CD4-positive, alpha-beta T cell treated with Interferon alpha-2 for 1 hour (primary cell): ENCODE measurements around the gene RBKS.
A peak's percentile ranks its signal among the peaks of the same experiment; 100 is the strongest.
"Not testable (repeated sequence)": the region's sequence is repeated elsewhere in the genome, so short reads cannot be mapped to it uniquely, and the experiment has no call there.

ENCODE experiments used
- DNase-seq, 2 donors: peaks; one replicate each; pipeline ENCODE4 v3.0.0-alpha.2; 2020 to 2022

The RBKS gene

DNA sequence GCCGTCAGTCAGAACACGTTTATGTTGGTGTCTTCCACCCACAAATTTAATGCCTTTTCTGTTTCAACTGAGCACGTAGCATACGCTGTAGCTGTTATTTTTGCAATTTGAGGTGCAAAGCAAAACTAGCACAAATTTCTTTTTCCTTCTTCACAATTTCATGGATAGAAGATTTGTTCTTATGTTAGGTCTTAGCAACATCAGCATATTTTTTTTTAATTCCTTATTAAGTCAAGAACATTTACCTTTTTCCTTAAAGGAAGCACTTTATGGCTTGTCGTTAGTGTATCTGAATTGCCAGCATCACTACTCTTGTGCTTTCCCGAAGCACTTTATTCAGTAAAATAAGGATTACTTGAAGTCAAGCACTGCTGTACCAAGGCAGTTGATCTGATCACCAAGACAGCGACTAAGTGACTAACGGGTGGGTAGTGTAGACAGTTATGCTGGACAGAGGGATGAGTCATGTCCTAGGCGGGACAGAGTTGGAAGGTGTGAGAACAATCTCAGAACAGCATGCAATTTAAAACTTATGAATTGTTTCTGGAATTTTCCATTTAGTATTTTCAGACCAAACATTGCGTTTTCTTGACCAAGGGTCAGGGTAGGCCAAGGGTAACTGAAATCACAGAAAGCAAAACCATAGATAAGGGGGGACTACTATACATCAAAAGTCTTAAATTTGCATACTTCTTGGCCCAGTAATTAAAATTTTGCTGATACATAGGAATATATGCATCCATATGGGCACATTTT lies 13.6 kb upstream of the RBKS start:
- DNase-seq = no peak

DNA sequence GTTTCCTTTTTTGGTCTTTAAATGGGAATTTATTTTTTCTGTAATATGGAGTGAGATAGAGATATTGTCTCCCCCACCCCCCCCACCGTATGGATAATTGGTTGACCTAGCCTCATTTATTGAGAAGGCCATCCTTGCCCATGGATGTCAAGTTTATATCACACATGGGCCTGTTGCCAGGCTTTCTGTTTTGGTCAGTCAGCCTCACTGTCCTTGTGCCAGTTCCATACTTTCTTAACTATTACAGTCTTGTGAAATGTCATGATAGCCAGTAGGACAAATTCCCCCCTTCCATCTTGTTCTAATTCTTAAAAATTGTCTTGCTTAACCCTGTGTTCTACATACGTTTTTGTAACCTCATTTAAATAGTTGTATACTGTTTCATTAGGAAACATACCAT lies 12.8 kb upstream of the RBKS start:
- no peak for DNase-seq

DNA sequence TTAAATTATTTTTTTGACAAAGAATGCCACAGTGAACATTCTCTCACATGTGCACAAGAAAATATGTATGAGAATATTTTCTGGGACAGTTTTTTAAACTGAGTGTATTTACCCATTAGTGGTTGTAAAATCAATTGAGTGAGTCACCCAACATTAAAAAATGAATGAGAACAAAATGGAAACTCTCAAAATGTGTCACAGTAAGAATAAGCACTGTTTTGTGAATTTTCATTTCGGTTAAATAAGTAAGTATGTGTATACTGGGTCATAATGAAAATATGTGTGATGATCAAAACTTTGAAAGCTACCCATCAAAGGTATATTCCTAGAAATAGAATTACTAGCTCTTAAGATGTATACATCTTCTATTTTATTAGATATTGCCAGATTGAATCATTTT lies 11.9 kb upstream of the RBKS start:
- DNase-seq = no peak

DNA sequence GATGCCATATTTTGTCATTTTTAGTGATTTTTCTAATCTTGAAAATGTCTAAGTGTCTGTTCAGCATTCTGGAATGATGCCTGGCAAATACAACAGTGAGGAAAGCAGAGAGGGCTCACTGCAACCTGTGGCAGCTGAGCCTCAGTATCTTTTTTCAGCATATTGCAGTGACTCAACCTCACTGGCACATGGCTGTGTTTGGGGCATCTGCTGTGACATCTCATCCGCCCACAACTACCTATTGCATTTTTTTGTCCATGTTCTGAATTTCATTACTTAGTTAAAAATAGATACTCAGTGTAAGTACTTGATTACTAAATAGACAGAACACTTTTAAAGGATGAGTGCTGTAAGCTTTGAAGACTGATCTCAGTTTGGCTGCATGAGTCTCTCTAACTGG lies 11.0 kb upstream of the RBKS start:
- no peak for DNase-seq

- peak in 1 of 2 donors; percentile 41 for DNase-seq
Observed at GRCh38 chr2:27897717-27898116, 7.5 kb upstream of the RBKS start.

DNA sequence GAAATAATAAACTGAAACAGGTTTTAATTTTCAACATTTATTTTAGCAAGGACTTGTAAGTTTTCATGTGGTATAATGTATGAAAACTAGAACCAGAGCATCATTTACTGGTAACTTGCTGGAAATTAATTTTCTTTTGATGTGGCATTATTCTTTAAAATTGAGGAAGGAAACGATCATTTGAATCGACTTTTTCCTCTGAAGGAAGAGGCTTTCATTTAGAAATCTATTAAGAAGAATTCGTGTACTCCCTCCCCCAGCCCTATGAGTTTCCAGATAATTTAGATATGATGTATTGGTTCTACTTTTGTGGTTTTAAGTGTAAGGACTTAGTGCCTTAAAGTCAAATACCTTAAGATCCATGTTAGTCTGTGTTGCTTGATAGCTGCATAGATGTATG lies 2.8 kb upstream of the RBKS start:
- DNase-seq = peak; percentile 25 to 75

DNA sequence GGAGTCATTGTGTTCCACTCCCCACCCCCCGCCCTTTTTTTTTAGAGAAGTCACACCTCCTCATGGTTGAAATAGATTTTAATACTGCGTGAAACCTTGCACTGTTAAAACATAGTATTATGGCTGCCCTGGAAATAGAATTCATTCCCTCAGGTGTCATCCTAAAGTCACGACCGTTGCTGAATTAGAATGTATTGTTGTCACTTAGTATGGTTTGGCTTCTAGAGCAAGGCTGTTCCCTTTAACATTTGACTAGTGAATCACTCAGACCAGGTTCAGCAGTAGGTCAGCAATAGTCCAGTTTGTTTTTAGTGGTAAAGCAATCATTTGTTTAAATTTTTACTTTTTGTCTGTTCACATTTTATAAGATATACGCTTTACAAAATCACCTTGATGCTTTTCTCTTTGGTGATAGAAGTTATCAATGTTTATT lies 1.5 kb upstream of the RBKS start:
- DNase-seq = peak in 1 of 2 donors; percentile 19

- peak; percentile 94 to 96 for DNase-seq
Observed at GRCh38 chr2:27890924-27891672, 911 bp upstream of the RBKS start.

- DNase-seq = peak in 1 of 2 donors; percentile 25
Observed at GRCh38 chr2:27889774-27890145, 427 bp downstream of the RBKS start.

GRCh38 chr2:27888790-27889189 lies 1.4 kb downstream of the RBKS start:
- DNase-seq = no peak

DNA sequence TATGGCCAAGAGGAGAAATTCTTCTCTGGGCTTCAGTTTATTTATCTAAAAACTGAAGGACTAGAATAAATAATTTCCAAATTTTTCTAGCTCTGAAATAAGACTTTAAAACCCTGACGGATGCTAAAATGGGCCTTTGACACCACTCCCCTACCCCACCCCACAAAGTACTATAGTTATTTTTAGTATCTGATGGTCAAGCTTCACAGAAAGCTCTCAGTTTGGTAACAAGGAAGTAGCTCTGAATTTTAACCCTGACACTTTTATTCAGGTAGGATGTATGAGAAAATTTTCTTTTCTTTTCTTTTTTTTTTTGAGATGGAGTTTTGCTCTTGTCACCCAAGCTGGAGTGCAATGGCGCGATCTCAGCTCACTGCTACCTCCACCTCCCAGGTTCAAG lies 2.4 kb downstream of the RBKS start:
- DNase-seq = no peak

DNA sequence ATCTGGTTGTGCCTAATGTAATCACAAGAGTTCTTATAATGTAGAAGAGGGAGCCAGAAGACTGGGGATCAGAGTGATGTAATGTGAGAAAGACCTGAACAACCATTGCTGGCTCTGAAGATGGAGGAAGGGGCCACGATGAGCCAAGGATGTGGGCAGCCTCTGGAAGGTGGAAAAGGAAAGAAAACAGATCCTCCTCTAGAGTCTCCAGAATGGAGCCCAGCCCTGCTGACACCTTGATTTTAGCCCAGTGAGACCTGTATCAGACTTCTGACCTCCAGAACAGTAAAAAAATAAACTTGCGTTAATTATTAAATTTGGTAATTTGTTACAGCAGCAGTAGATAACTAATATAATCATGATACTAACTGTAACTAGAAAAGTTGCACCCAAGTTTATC lies 3.1 kb downstream of the RBKS start:
- no peak for DNase-seq

DNA sequence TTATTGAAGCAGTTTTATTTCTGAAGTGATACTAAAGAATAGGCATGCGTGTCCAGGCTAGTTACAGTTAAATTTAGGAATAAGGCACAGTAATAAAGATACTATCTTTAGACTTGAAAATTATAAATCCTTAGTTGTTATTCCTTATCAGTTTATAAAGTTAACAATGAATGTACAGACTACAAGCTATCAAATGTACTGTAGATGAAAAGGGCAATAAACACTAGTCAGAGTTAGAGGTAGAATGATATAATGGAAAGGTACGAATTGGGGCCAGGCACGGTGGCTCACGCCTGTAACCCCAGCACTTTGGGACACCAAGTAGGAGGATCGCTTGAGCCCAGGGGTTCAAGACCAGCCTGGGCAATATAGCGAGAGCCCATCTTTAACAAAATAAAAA lies 3.9 kb downstream of the RBKS start:
- no peak for DNase-seq

- DNase-seq = no peak
Observed at GRCh38 chr2:27885661-27886060, 4.5 kb downstream of the RBKS start.

DNA sequence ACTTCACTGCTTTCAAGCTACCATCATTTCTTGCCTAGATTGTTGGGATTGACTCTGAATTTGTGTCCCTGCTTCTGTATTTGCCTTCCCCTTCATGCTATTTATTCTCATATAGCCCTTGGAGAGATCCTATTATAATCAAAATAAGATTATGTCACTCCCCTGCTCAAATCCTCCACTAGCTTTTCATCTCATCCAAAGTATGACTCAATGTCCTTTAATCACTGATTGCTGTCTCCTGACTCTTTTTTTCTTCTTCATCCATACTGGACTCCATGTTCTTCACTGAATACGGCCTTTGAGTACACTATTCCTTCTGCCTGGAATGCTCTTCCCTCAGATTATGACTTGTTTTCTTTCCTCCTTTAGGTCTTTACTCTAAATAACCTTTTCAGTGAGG lies 5.0 kb downstream of the RBKS start:
- DNase-seq = no peak

DNA sequence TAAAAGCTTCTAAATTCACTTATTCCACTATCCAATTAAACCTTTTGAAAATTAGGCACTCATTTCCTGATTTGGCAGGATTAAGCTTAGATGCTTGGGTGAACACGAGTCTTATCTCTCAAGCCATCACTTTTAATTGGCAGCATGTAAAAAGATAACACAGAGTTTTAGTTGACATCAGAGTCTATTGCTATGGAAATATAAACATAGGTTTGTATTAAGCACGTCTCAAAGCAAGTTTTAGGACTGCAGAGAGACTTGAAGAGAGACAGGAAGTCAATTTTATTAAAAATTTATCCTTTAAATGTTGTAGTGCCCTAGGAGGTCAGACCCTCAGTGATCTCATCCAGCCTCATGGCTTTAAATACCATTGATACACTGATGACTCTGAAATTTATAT lies 5.6 kb downstream of the RBKS start:
- DNase-seq = no peak

- not testable (repeated sequence) for DNase-seq
Observed at GRCh38 chr2:27882584-27882922, 7.6 kb downstream of the RBKS start.

DNA sequence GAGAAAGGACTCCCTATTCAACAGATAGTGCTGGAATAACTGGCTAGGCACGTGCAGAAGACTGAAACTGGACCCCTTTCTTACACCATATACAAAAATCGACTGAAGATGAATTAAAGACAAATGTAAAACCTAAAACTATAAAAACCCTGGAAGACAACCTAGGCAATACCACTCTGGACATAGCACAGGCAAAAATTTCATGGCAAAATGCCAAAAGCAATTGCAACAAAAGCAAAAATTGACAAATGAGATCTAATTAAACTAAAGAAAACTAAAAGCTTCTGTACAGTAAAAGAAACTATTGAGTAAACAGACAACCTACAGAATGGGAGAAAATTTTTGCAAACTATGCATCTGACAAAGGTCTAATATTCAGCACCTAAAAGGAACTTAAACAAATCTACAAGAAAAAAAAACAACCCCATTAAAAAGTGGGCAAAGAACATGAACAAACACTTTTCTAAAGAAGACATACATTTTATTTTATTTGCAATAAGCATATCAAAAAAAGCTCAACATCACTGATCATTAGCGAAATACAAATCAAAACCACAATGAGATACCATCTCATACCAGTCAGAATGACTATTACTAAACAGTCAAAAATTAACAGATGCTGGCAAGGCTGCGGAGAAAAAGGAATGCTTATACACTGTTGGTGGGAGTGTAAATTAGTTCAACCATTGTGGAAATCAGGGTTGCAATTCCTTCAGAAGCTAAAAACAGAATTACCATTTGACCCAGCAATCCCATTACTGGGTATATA lies 8.2 kb downstream of the RBKS start:
- DNase-seq = not testable (repeated sequence)

DNA sequence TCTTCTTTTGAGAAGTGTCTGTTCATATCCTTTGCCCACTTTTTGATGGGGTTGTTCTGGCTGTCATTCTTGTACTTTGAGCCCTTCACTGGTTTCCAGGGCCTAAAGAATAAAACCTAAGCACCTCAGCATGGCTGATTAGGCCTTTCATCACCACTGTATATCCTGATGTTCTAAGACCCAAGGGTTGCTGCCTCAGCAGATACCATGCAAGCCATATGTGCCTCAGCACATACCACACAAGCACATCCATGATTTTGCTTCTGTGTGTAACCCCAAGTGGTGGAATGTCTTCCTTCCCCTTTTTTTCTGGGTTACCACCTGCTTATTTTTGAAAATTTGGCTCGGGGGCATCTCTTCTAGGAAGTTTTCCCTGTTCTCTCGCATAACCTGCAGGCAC lies 11.4 kb downstream of the RBKS start:
- no peak for DNase-seq

- DNase-seq = no peak
Observed at GRCh38 chr2:27875089-27875881, 14.9 kb downstream of the RBKS start.

- DNase-seq = no peak
Observed at GRCh38 chr2:27873091-27873490, 17.1 kb downstream of the RBKS start.

GRCh38 chr2:27871802-27872201 lies 18.4 kb downstream of the RBKS start:
- no peak for DNase-seq

GRCh38 chr2:27870724-27871123 lies 19.5 kb downstream of the RBKS start:
- no peak for DNase-seq
